PC-9 (cell line): Measurements from ENCODE around the gene SRGAP1.

Source experiments
- CTCF ChIP-seq: fragments of 200-600 bp; sonication (generic); conservative IDR thresholded peaks from 2 replicates; pipeline ENCODE4 v1.6.1; 2017; ENCODE audit warnings: mixed run types, antibody characterized with exemption, mild to moderate bottlenecking, moderate library complexity
- EZH2 ChIP-seq: fragments of 200-600 bp; sonication (generic); IDR thresholded peaks from 2 replicates; pipeline ENCODE4 v1.8.0; 2017; ENCODE audit warnings: antibody characterized with exemption, low read depth

- TF ChIP-seq CTCF (no peak), EZH2 (no peak)
These were observed 119.8 kb downstream of the SRGAP1 start for GRCh38 chr12:63964301-63964700.
